IMR-90 (cell line): ENCODE results near the gene IRF6. TPM values are rescaled to one million over a fixed set of nuclear protein-coding genes. Genes with fewer than 3 reads are reported as not detected.

Source experiments
- ATAC-seq: fragments of 200-7000 bp; cut with Tn5 transposase; 2 replicates; pipeline ENCODE4 v1.9.1; 2020; ENCODE audit warnings: low read depth, mild to moderate bottlenecking, moderate library complexity
- BruUV-seq: library from RNA; stranded (reverse); fragments of 400-500 nt; replicated peaks from 2 replicates; lab custom pipeline; 2021; lab: Mats Ljungman, UMichigan
- CTCF ChIA-PET: fragments of 300-600 bp; formaldehyde crosslinking; extraction: SDS; loops from one replicate; lab custom pipeline; 2021; ENCODE audit warnings: antibody characterized with exemption; lab: Yijun Ruan, JAX
- POLR2A ChIA-PET: fragments of 300-600 bp; sonication (Branson Sonifier 250); formaldehyde crosslinking; loops from one replicate; lab custom pipeline; 2022; ENCODE audit warnings: antibody characterized with exemption; ENCODE audit not compliant: unreplicated experiment; lab: Charles Lee
- DNase-seq: peaks from one replicate; pipeline ENCODE4 v3.0.0; 2013
- H2AFZ ChIP-seq: replicated peaks from 2 replicates; pipeline ENCODE3; 2013; ENCODE audit warnings: low read length, mild to moderate bottlenecking; ENCODE audit not compliant: poor library complexity
- H2AK5ac ChIP-seq: 2 replicates; pipeline ENCODE4 v1.6.1; 2013; ENCODE audit warnings: low read depth, low read length, inconsistent platforms
- H2AK9ac ChIP-seq: replicated peaks from 2 replicates; pipeline ENCODE3; 2013; ENCODE audit warnings: mild to moderate bottlenecking, low read depth, low read length, moderate library complexity; ENCODE audit not compliant: poor library complexity
- H2BK120ac ChIP-seq: 2 replicates; pipeline ENCODE4 v1.6.1; 2013; ENCODE audit warnings: low read depth, low read length, inconsistent platforms
- H2BK15ac ChIP-seq: 3 replicates; pipeline ENCODE4 v1.6.1; 2013; ENCODE audit warnings: low read depth, low read length, inconsistent platforms
- H2BK20ac ChIP-seq: 2 replicates; pipeline ENCODE4 v1.6.1; 2013; ENCODE audit warnings: low read depth, mild to moderate bottlenecking, inconsistent platforms, low read length, moderate library complexity
- H2BK5ac ChIP-seq: 2 replicates; pipeline ENCODE4 v1.6.1; 2013; ENCODE audit warnings: mild to moderate bottlenecking, low read depth, low read length, inconsistent platforms; ENCODE audit not compliant: poor library complexity, severe bottlenecking
- H3K14ac ChIP-seq: replicated peaks from 2 replicates; pipeline ENCODE4 v1.6.1; 2013; ENCODE audit warnings: low read depth, low read length, inconsistent platforms
- H3K18ac ChIP-seq: 2 replicates; pipeline ENCODE4 v1.6.1; 2013; ENCODE audit warnings: low read depth, low read length, control low read depth
- H3K23ac ChIP-seq: 2 replicates; pipeline ENCODE4 v1.6.1; 2013; ENCODE audit warnings: low read depth, low read length, inconsistent platforms
- H3K27ac ChIP-seq: 2 replicates; pipeline ENCODE4 v1.5.1; 2013; ENCODE audit warnings: mild to moderate bottlenecking, control low read depth, low read length; ENCODE audit not compliant: insufficient read depth
- H3K27me3 ChIP-seq: 2 replicates; pipeline ENCODE4 v1.6.1; 2013; ENCODE audit warnings: low read length; ENCODE audit not compliant: control insufficient read depth, insufficient read depth
- H3K36me3 ChIP-seq: 2 replicates; pipeline ENCODE4 v1.6.1; 2013; ENCODE audit warnings: low read length, mixed read lengths; ENCODE audit not compliant: control insufficient read depth, insufficient read depth
- H3K4ac ChIP-seq: 2 replicates; pipeline ENCODE4 v1.6.1; 2013; ENCODE audit warnings: low read depth, low read length, inconsistent platforms
- H3K4me1 ChIP-seq: 2 replicates; pipeline ENCODE4 v1.6.1; 2013; ENCODE audit warnings: low read length, mixed read lengths; ENCODE audit not compliant: control insufficient read depth, insufficient read depth
- H3K4me2 ChIP-seq: 2 replicates; pipeline ENCODE4 v1.6.1; 2013; ENCODE audit warnings: low read depth, mild to moderate bottlenecking, control low read depth, low read length, moderate library complexity
- H3K4me3 ChIP-seq: 2 replicates; pipeline ENCODE4 v1.5.1; 2013; ENCODE audit warnings: low read depth, mild to moderate bottlenecking, control low read depth, low read length, moderate library complexity; ENCODE audit not compliant: insufficient read depth
- H3K56ac ChIP-seq: 2 replicates; pipeline ENCODE4 v1.6.1; 2013; ENCODE audit warnings: low read length, inconsistent platforms; ENCODE audit not compliant: insufficient read depth; ENCODE audit errors: extremely low read depth
- H3K79me1 ChIP-seq, 2 experiments: 2 replicates each; pipeline ENCODE4 v1.6.1; 2013; ENCODE audit warnings: low read length in 2 of 2, inconsistent platforms in 1 of 2, low read depth in 1 of 2
- H3K9ac ChIP-seq: 2 replicates; pipeline ENCODE4 v1.6.1; 2013; ENCODE audit warnings: low read depth, low read length, control low read depth
- H3K9me1 ChIP-seq: 2 replicates; pipeline ENCODE4 v1.6.1; 2013; ENCODE audit warnings: low read length, inconsistent platforms; ENCODE audit not compliant: insufficient read depth
- H3K9me3 ChIP-seq: 2 replicates; pipeline ENCODE4 v1.6.1; 2013; ENCODE audit warnings: low read length; ENCODE audit not compliant: control insufficient read depth, insufficient read depth
- H4K20me1 ChIP-seq: 2 replicates; pipeline ENCODE4 v1.6.1; 2013; ENCODE audit warnings: low read length, inconsistent platforms; ENCODE audit not compliant: insufficient read depth
- H4K5ac ChIP-seq: 2 replicates; pipeline ENCODE4 v1.6.1; 2013; ENCODE audit warnings: mild to moderate bottlenecking, low read depth, low read length, control low read depth
- H4K8ac ChIP-seq, 2 experiments: 2 replicates each; pipeline ENCODE4 v1.6.1; 2013; ENCODE audit warnings: low read depth in 2 of 2, low read length in 2 of 2, control low read depth in 1 of 2, inconsistent platforms in 1 of 2
- H4K91ac ChIP-seq: 2 replicates; pipeline ENCODE4 v1.6.1; 2013; ENCODE audit warnings: low read depth, low read length, inconsistent platforms; ENCODE audit not compliant: insufficient read depth
- CEBPB ChIP-seq: IDR thresholded peaks from 2 replicates; pipeline ENCODE4 v1.6.1; 2012; ENCODE audit warnings: low read depth, low read length, improper control_type of control experiment
- CHD1 ChIP-seq: IDR thresholded peaks from 2 replicates; pipeline ENCODE4 v1.6.1; 2012; ENCODE audit warnings: low read depth, low read length, improper control_type of control experiment
- ELK1 ChIP-seq: fragments of 150-350 bp; IDR thresholded peaks from 2 replicates; pipeline ENCODE4 v1.6.1; 2016; ENCODE audit warnings: low read depth, mild to moderate bottlenecking, low read length, moderate library complexity, borderline replicate concordance
- FOS ChIP-seq: fragments of 150-350 bp; IDR thresholded peaks from 2 replicates; pipeline ENCODE4 v1.6.1; 2016; ENCODE audit warnings: low read depth, low read length
- MAZ ChIP-seq: IDR thresholded peaks from 2 replicates; pipeline ENCODE4 v1.6.1; 2012; ENCODE audit warnings: low read depth, mild to moderate bottlenecking, low read length, improper control_type of control experiment, moderate library complexity, borderline replicate concordance
- NFE2L2 ChIP-seq: fragments of 150-350 bp; IDR thresholded peaks from 2 replicates; pipeline ENCODE4 v1.6.1; 2016; ENCODE audit warnings: low read depth, mild to moderate bottlenecking, low read length
- POLR2A ChIP-seq: IDR thresholded peaks from 2 replicates; pipeline ENCODE4 v1.6.1; 2012; ENCODE audit warnings: mild to moderate bottlenecking, low read depth, low read length
- RAD21 ChIP-seq: IDR thresholded peaks from 2 replicates; pipeline ENCODE4 v1.6.1; 2012; ENCODE audit warnings: low read length, improper control_type of control experiment
- RCOR1 ChIP-seq: IDR thresholded peaks from 2 replicates; pipeline ENCODE4 v1.6.1; 2012; ENCODE audit warnings: mild to moderate bottlenecking, low read length, improper control_type of control experiment; ENCODE audit not compliant: insufficient replicate concordance
- USF2 ChIP-seq: fragments of 150-350 bp; IDR thresholded peaks from 2 replicates; pipeline ENCODE4 v1.6.1; 2017; ENCODE audit warnings: mild to moderate bottlenecking, antibody characterized with exemption, low read length, low read depth
- WGBS, 2 experiments: methylation state at CpG; one replicate each; pipeline versions ENCODE4 v1.1.5 to v1.1.7; 2013; ENCODE audit warnings: missing lambda C conversion rate in 2 of 2; ENCODE audit not compliant: insufficient read length in 1 of 2; ENCODE audit errors: extremely low coverage in 2 of 2; 5-methylcytosine and 5-hydroxymethylcytosine counted together
- dilution Hi-C: fragments of 300-500 bp; cut with HindIII; formaldehyde crosslinking; loops from one replicate; pipeline ENCODE4 v1.14.3; 2018; ENCODE audit warnings: low sequenced_read_pairs; ENCODE audit not compliant: unreplicated experiment
- in situ Hi-C: fragments of 300-500 bp; cut with MboI; formaldehyde crosslinking; loops from 3 replicates; pipeline ENCODE4 v1.14.3; 2019; ENCODE audit warnings: low sequenced_read_pairs, inconsistent platforms, mixed read lengths
- intact Hi-C: fragments of 100-400 bp; cut with micrococcal nuclease; formaldehyde crosslinking; loops from 2 replicates; pipeline ENCODE4 v1.10.0; 2022
- polyA plus RNA-seq, 3 experiments: library from polyadenylated mRNA; depleted of rRNA; stranded (reverse); fragments of >200 nt; gene quantifications; 2 replicates each; pipeline ENCODE4 v1.2.3, GENCODE V29; 2012; ENCODE audit warnings: low replicate concordance in 1 of 3
- total RNA-seq: library from RNA; depleted of rRNA; stranded (reverse); fragments of >200 nt; gene quantifications from 2 replicates; pipeline ENCODE4 v1.2.3, GENCODE V29; 2012

The IRF6 gene
- total and polyA plus RNA-seq, 2 of the 4 experiments (the other 2 are of a cell fraction): 1.2 to 2.9 TPM

- no peak for TF ChIP-seq ELK1
- no peak for TF ChIP-seq RCOR1
These were observed 32.6 kb upstream of the IRF6 start (continued) for GRCh38 chr1:209838537-209838936.

- no CpG with 5 or more reads among the region's 7 CpGs for WGBS, 2 experiments
- ATAC-seq (no peak), DNase-seq (no peak)
- Histone ChIP-seq H3K9me3 (no peaks in the 10 kb centered on the region), H2BK5ac (peak overlapping the region; percentile 67), H3K18ac (peak overlapping the region; percentile 8; the same call in 1 of the 2 replicates), H2AFZ (no peak overlapping the region), H3K9me1 (peaks cover 20% of the 10 kb centered on the region), H4K91ac (peak overlapping the region; percentile 24; the same call in 1 of the 2 replicates), H4K5ac (no peak overlapping the region), H4K20me1 (no peaks in the 10 kb centered on the region), H2AK5ac (no peak overlapping the region), H3K4me2 (no peak overlapping the region), H3K4me1 (peaks cover 18% of the 10 kb centered on the region), H3K9ac (no peak overlapping the region), H2BK20ac (peak overlapping the region; percentile 69; the same call in 1 of the 2 replicates), H3K4ac (peak overlapping the region; percentile 69; the same call in 1 of the 2 replicates), H2AK9ac (no peak overlapping the region), H2BK120ac (peak overlapping the region; percentile 85; the same call in 1 of the 2 replicates), H3K27ac (no peak overlapping the region), H3K14ac (no peak overlapping the region; the same call in 1 of the 2 replicates), H3K56ac (no peak overlapping the region), H2BK15ac (peak overlapping the region; percentile 69; the same call in 1 of the 3 replicates), H3K36me3 (peaks cover 38% of the 10 kb centered on the region), H3K27me3 (no peaks in the 10 kb centered on the region), H3K79me1 (peaks cover 45 to 58% of the 10 kb centered on the region in 2 experiments), H3K23ac (peak overlapping the region; percentile 0; the same call in 1 of the 2 replicates), H3K4me3 (no peak overlapping the region), H4K8ac (peak overlapping the region in 1 of 2 experiments; percentile 6; a peak in 1 of 4 replicates)
- in situ Hi-C loops: no loop called here
- dilution Hi-C loops: no loop called here
- TF ChIP-seq RAD21 (no peak), NFE2L2 (no peak), FOS (no peak), POLR2A (no peak), CEBPB (no peak), USF2 (no peak), MAZ (no peak), CHD1 (no peak)
- intact Hi-C loops: no loop called here
- ChIA-PET POLR2A (no interaction called here), CTCF (no interaction called here)
- no TSS peak for BruUV-seq
These were observed 31.7 kb upstream of the IRF6 start for GRCh38 chr1:209837671-209838070.
